ENCODE data around the gene GLUL. TPM values are rescaled to one million over a fixed set of nuclear protein-coding genes. Genes with fewer than 3 reads are reported as not detected.

GLUL gene
- total RNA-seq, 1 experiment from 2014 or later, result 165 TPM

GRCh38 chr1:182397653-182398393 lies 6.2 kb upstream of the GLUL start:
- intact Hi-C loops (cut with micrococcal nuclease), result no loop called here
- peaks cover 3 to 15% of the 10 kb centered on the region in 2 experiments; a peak in 3 of 4 replicates for H3K4me1 ChIP-seq (ENCODE audit: control insufficient read depth in 1 of 2, insufficient read depth in 2 of 2, low read length in 2 of 2)
- H4K20me1 ChIP-seq (ENCODE audit: insufficient read depth), result no peaks in the 10 kb centered on the region
- CTCF ChIA-PET, result interaction anchor here (1.4 to 3.6 kb wide), 6 partner anchors 10 to 389 kb away, joined by 4 to 96 read pairs (median 6); no protein-coding TSS in a partner anchor
- H3K79me2 ChIP-seq (ENCODE audit: insufficient read depth, low read length), result no peaks in the 10 kb centered on the region
- H2AFZ ChIP-seq (ENCODE audit: low read depth, low read length, poor library complexity, severe bottlenecking), result no peak overlapping the region
- POLR2A ChIA-PET, result no interaction called here
- H3K27me3 ChIP-seq (ENCODE audit: insufficient read depth, low read length), result no peaks in the 10 kb centered on the region
- DNase-seq (ENCODE audit: low read depth, low spot score) (no peak), ATAC-seq (no peak)
- TF ChIP-seq FOSL1 (IDR thresholded peaks at IDR 0.05; ENCODE audit: low read depth) (peak; percentile 22; the same call in 1 of the 2 replicates), TCF7L2 (IDR thresholded peaks at IDR 0.05; ENCODE audit: borderline replicate concordance, extremely low read depth, insufficient read depth, insufficient read length) (no peak), POLR2AphosphoS5 (IDR thresholded peaks at IDR 0.05; ENCODE audit: low read depth, low read length) (no peak), YY1 (IDR thresholded peaks at IDR 0.05; ENCODE audit: extremely low read depth, insufficient replicate concordance, low read depth, low read length) (no peak), CEBPB (IDR thresholded peaks at IDR 0.05; ENCODE audit: low read depth) (peak; percentile 38; the same call in 1 of the 2 replicates)
- no peak overlapping the region for H3K9ac ChIP-seq (ENCODE audit: low read length)
- H3K4me3 ChIP-seq (replicated peaks in 1 of 2; ENCODE audit: low read depth in 1 of 2, low read length in 2 of 2), result no peak overlapping the region
- H3K9me3 ChIP-seq (ENCODE audit: control insufficient read depth in 1 of 2, insufficient read depth in 1 of 2, low read depth in 1 of 2, low read length in 2 of 2), result no peaks in the 10 kb centered on the region
- H3K27ac ChIP-seq (ENCODE audit: low read depth, low read length), result no peak overlapping the region
- H3K36me3 ChIP-seq (ENCODE audit: control insufficient read depth in 1 of 2, insufficient read depth in 2 of 2, low read length in 2 of 2), result no peaks in the 10 kb centered on the region
- peak overlapping the region; percentile 17; the same call in 1 of the 2 replicates for H3K4me2 ChIP-seq (ENCODE audit: low read length)
- no TSS peak for BruUV-seq (replicated peaks)
- RAD21 ChIA-PET (ENCODE audit: low non-redundant PET in 1 of 2, low total read pairs in 2 of 2, uncharacterized antibody in 2 of 2, unreplicated experiment in 2 of 2), result interaction anchor here (0.8 to 3.3 kb wide), 4 partner anchors 255 to 317 kb away, joined by 3 to 22 read pairs (median 12); no protein-coding TSS in a partner anchor
- H3K9me2 ChIP-seq (ENCODE audit: insufficient read depth), result no peaks in the 10 kb centered on the region

- ChIA-PET POLR2A (interaction anchor here (0.9 kb wide), 1 partner anchor 252 kb away, joined by 3 read pairs; no protein-coding TSS in a partner anchor), RAD21 (ENCODE audit: low non-redundant PET in 1 of 2, low total read pairs in 2 of 2, uncharacterized antibody in 2 of 2, unreplicated experiment in 2 of 2) (interaction anchor here (1.1 to 3.3 kb wide), 4 partner anchors 253 to 311 kb away, joined by 4 to 22 read pairs (median 12); no protein-coding TSS in a partner anchor), CTCF (interaction anchor here (1.4 to 3.6 kb wide), 5 partner anchors 16 to 391 kb away, joined by 3 to 96 read pairs (median 9); no protein-coding TSS in a partner anchor)
- BruUV-seq (replicated peaks), result no TSS peak
- no peaks in the 10 kb centered on the region for H3K9me2 ChIP-seq (ENCODE audit: insufficient read depth)
- no peak overlapping the region for H3K4me2 ChIP-seq (ENCODE audit: low read length)
- H3K36me3 ChIP-seq (ENCODE audit: control insufficient read depth in 1 of 2, insufficient read depth in 2 of 2, low read length in 2 of 2), result no peaks in the 10 kb centered on the region
- TF ChIP-seq SP1 (IDR thresholded peaks at IDR 0.05; ENCODE audit: low read depth) (no peak), RAD21 (IDR thresholded peaks at IDR 0.05; ENCODE audit: low read depth) (no peak), SIN3A (IDR thresholded peaks at IDR 0.05; ENCODE audit: low read depth) (no peak), CBX3 (IDR thresholded peaks at IDR 0.05; ENCODE audit: low read depth) (no peak), EZH2 (IDR thresholded peaks at IDR 0.05) (no peak), EGR1 (IDR thresholded peaks at IDR 0.05; ENCODE audit: low read depth) (no peak), CTCF (IDR thresholded peaks at IDR 0.05 in 2 of 3, conservative IDR thresholded peaks at IDR 0.05 in 1 of 3; ENCODE audit: borderline replicate concordance in 1 of 3, insufficient read depth in 1 of 3, low read depth in 2 of 3, low read length in 2 of 3) (no peak), POLR2AphosphoS5 (IDR thresholded peaks at IDR 0.05; ENCODE audit: low read depth, low read length) (no peak), ATF3 (IDR thresholded peaks at IDR 0.05) (no peak), CEBPB (IDR thresholded peaks at IDR 0.05; ENCODE audit: low read depth) (no peak), FOSL1 (IDR thresholded peaks at IDR 0.05; ENCODE audit: low read depth) (no peak), POLR2A (IDR thresholded peaks at IDR 0.05; ENCODE audit: borderline replicate concordance, extremely low read depth, insufficient read depth, insufficient read length) (no peak)
- H3K4me3 ChIP-seq (replicated peaks in 1 of 2; ENCODE audit: low read depth in 1 of 2, low read length in 2 of 2), result no peak overlapping the region
- no peak overlapping the region for H3K27ac ChIP-seq (ENCODE audit: low read depth, low read length)
- H4K20me1 ChIP-seq (ENCODE audit: insufficient read depth), result no peaks in the 10 kb centered on the region
- no peaks in the 10 kb centered on the region for H3K27me3 ChIP-seq (ENCODE audit: insufficient read depth, low read length)
- H3K9me3 ChIP-seq (ENCODE audit: control insufficient read depth in 1 of 2, insufficient read depth in 1 of 2, low read depth in 1 of 2, low read length in 2 of 2), result no peaks in the 10 kb centered on the region
- DNase-seq (ENCODE audit: low read depth, low spot score), result no peak
- H3K4me1 ChIP-seq (ENCODE audit: control insufficient read depth in 1 of 2, insufficient read depth in 2 of 2, low read length in 2 of 2), result peaks cover 6 to 22% of the 10 kb centered on the region in 2 experiments; a peak in 3 of 4 replicates
- no peak overlapping the region for H3K9ac ChIP-seq (ENCODE audit: low read length)
- intact Hi-C loops (cut with micrococcal nuclease), result loop anchor here (1.0 kb wide), 2 partner anchors 253 to 311 kb away; no protein-coding TSS in a partner anchor
- H2AFZ ChIP-seq (ENCODE audit: low read depth, low read length, poor library complexity, severe bottlenecking), result no peak overlapping the region
- no peak for ATAC-seq
- H3K79me2 ChIP-seq (ENCODE audit: insufficient read depth, low read length), result peaks cover 5% of the 10 kb centered on the region; the same call in 1 of the 2 replicates
Observed at GRCh38 chr1:182395906-182396305, 4.3 kb upstream of the GLUL start.
